ENCODE measurements around the gene LHX3.
A peak's percentile ranks its signal among the peaks of the same experiment; 100 is the strongest.
"Not testable (repeated sequence)": the region's sequence is repeated elsewhere in the genome, so short reads cannot be mapped to it uniquely, and the experiment has no call there.

Gene LHX3

DNA sequence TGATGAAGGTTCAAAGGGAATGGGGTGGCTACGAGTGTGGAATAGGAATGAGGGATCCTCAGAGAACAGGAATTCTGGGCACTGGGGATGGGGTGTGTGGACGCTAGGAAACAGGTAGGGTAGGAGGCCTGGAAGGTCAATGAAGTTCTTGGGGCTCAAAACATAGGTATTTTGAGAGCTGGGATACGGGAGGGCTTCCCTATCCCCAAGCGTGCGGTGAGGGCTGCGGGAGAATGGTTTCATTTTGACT, 40.0 kb upstream of the LHX3 start:
- H3K9me3 Mint-ChIP-seq = no peaks in the 10 kb centered on the region
- no peaks in the 10 kb centered on the region for H3K27me3 Mint-ChIP-seq
- H3K4me1 Mint-ChIP-seq = peaks cover 41% of the 10 kb centered on the region
- peak overlapping the region; percentile 99 for H3K4me3 Mint-ChIP-seq
- peaks cover 3% of the 10 kb centered on the region for H3K36me3 Mint-ChIP-seq
- H3K27ac Mint-ChIP-seq = peak overlapping the region; percentile 98

DNA sequence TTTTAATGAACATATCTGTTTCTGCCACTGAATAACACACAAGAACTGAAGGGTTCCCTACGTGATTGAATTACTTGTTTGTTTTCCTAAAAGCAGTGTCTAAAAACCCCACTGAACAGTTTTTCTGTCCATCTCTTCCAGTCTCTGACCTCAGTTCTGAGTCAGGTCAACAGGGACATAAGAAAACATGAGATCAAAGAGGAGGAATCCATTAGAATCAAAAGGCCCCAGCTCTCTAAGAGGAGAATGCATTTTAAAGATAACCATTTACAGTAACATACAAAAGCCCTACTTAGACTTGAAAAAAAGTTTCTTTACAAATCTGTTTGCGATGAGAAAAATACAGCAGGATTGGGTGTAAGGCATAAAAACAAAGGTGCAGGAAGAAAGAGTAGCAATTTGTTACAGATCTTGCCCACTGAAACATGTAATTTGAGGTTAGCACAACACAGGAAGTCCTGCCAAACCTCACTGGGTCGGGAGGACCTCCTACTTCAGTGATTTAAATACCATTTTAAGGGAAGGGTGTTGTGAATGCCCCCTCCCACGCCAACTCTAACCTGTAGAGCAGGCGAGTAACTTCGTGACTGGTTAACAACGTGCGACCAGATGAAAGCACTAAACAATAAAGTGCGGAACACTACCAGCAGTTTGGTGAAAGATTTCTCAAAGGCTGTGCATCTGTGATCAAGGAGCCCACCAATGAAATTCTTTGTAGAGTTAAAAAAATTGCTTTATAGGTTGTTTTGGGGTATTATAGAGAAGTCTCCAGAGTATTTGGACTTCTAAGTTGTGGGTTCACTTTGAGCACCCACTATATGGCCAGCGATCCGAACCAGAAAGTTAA, 39.4 kb upstream of the LHX3 start:
- Mint-ChIP-seq H3K27me3 (no peaks in the 10 kb centered on the region), H3K9me3 (no peaks in the 10 kb centered on the region), H3K36me3 (peaks cover 3% of the 10 kb centered on the region), H3K4me1 (peaks cover 45% of the 10 kb centered on the region), H3K27ac (peak overlapping the region; percentile 98), H3K4me3 (peak overlapping the region; percentile 99)

DNA sequence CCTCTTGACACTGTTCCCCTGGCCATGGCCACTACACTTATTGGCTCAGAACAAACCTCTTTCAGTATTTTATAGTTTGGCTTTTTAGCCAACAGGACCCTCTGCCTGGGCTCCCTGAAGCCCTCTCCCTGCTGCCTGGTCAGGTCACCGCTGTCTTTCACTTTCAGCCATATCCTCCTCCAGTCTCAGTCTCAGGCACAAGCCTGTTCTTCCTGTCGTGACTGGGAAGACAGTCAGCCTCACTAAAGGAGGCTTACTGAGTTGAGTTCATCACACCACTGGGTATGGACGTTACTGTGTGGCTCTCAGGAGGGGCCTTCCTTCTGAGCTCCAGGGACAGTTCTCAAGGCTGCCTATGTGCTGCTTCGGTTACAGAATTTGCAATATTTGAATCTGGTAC, 38.7 kb upstream of the LHX3 start:
- Mint-ChIP-seq H3K4me1 (peaks cover 49% of the 10 kb centered on the region), H3K4me3 (peak overlapping the region; percentile 99), H3K27me3 (no peaks in the 10 kb centered on the region), H3K27ac (peak overlapping the region; percentile 98), H3K36me3 (peaks cover 3% of the 10 kb centered on the region), H3K9me3 (no peaks in the 10 kb centered on the region)

DNA sequence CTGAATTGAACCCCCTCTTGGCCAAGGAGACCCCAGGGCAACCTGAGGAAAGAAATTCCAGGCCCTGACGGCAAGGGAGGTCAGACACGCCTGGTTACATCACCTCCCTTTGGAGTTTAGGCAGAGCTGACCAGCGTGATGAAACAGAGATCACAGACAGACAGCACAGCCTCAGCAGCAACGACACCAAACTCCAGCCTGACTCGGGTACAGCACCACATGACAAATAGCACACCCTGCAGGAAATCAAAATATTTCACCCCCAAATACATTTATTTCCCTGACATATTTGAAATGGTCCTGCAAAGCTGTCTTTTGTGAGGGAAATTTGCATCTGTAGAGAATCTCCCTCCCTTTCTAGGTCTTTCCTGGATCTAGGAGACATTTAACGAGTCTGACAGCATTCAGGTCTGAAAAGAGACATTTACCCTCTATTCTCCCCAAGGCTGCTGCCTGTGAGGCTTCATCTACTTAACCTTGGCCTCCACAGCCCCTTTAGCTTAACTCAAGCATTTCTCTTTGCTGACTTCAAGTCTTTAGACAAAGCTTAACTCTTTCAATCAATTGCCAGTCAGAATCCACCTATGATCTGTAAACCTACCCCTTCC, 38.1 kb upstream of the LHX3 start:
- Mint-ChIP-seq H3K27ac (peak overlapping the region; percentile 30), H3K4me3 (no peak overlapping the region), H3K27me3 (no peaks in the 10 kb centered on the region), H3K4me1 (peaks cover 49% of the 10 kb centered on the region), H3K9me3 (no peaks in the 10 kb centered on the region), H3K36me3 (peaks cover 3% of the 10 kb centered on the region)

DNA sequence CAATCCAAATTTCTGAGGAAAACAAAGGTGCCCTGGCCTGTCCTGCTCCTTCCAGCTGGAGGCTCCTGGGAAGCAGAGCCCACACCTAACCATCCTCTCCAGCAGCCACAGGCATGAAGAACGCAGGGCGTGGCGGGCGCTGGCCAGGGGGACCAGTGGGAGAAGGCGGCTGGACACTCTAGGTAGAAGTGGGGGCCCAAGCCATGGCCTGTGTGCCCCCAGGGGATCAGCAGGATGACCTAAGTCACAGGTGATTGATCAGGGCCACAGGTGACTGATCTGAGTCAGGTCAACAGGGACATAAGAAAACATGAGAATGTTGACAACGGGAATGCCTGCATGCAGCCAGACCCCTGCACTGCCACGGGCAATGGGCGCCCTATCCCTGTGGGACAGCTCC, 37.3 kb upstream of the LHX3 start:
- H3K4me3 Mint-ChIP-seq = no peak overlapping the region
- H3K36me3 Mint-ChIP-seq = peaks cover 3% of the 10 kb centered on the region
- no peaks in the 10 kb centered on the region for H3K9me3 Mint-ChIP-seq
- no peaks in the 10 kb centered on the region for H3K27me3 Mint-ChIP-seq
- peaks cover 49% of the 10 kb centered on the region for H3K4me1 Mint-ChIP-seq
- no peak overlapping the region for H3K27ac Mint-ChIP-seq

DNA sequence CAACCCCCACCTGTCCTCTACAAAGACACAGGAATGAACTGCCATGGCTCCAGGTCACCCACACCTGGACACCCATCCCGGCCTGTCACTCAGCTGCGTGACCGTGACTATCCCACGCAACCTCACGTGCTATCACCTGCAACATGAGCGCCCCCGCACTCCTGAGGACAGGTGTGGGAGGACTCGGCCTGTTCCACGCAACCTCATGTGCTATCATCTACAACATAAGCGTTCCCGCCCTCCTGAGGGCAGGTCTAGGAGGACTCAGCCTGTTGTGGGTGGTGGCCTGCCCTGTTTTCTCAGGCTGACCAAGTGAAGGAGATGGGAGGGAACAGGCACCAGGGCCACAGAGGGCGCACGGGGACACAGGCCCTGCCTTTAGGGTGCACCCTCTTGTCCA, 36.6 kb upstream of the LHX3 start:
- Mint-ChIP-seq H3K27me3 (no peaks in the 10 kb centered on the region), H3K4me3 (no peak overlapping the region), H3K9me3 (no peaks in the 10 kb centered on the region), H3K27ac (no peak overlapping the region), H3K36me3 (peaks cover 3% of the 10 kb centered on the region), H3K4me1 (peaks cover 49% of the 10 kb centered on the region)

DNA sequence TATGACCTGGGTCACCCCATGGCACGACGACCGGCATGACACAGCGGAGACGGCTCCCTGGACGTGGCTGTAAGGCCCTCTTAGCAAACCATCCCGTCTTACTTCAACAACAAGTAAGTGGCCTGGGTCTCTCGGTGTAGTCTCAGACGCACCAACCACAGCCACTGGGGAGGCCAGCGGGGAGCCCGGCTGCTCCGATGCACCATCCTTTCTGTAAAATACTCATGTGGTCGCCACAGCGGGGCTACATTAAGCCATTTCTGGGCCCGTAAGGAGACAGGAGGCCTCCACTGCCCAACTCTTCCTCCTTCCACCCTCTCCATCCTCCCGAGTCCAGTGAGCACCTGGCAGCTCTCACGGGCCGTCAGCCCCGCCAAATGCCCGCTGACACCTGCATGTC, 36.0 kb upstream of the LHX3 start:
- H3K9me3 Mint-ChIP-seq = no peaks in the 10 kb centered on the region
- H3K4me3 Mint-ChIP-seq = no peak overlapping the region
- no peaks in the 10 kb centered on the region for H3K27me3 Mint-ChIP-seq
- H3K36me3 Mint-ChIP-seq = peaks cover 3% of the 10 kb centered on the region
- H3K27ac Mint-ChIP-seq = no peak overlapping the region
- H3K4me1 Mint-ChIP-seq = peaks cover 49% of the 10 kb centered on the region

DNA sequence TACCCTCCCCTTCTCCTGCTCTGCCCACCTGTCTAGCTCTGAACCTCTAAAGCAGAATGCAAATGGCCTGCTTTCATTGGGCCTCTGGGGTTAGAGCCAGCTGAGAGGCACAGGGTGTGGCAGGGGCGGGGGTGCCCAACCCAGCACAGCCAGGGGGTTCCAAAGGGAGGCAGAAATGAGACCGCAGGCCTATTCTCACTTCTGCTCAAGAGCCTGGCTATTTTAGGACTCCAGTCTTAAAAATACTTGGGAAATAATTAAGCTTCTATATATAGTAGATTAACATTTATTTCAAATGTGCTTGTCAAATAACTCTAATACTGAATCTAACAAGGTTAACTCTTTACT, 35.0 kb upstream of the LHX3 start:
- Mint-ChIP-seq H3K27me3 (no peaks in the 10 kb centered on the region), H3K9me3 (no peaks in the 10 kb centered on the region), H3K4me3 (no peak overlapping the region), H3K36me3 (peaks cover 2% of the 10 kb centered on the region), H3K4me1 (peaks cover 50% of the 10 kb centered on the region), H3K27ac (no peak overlapping the region)

DNA sequence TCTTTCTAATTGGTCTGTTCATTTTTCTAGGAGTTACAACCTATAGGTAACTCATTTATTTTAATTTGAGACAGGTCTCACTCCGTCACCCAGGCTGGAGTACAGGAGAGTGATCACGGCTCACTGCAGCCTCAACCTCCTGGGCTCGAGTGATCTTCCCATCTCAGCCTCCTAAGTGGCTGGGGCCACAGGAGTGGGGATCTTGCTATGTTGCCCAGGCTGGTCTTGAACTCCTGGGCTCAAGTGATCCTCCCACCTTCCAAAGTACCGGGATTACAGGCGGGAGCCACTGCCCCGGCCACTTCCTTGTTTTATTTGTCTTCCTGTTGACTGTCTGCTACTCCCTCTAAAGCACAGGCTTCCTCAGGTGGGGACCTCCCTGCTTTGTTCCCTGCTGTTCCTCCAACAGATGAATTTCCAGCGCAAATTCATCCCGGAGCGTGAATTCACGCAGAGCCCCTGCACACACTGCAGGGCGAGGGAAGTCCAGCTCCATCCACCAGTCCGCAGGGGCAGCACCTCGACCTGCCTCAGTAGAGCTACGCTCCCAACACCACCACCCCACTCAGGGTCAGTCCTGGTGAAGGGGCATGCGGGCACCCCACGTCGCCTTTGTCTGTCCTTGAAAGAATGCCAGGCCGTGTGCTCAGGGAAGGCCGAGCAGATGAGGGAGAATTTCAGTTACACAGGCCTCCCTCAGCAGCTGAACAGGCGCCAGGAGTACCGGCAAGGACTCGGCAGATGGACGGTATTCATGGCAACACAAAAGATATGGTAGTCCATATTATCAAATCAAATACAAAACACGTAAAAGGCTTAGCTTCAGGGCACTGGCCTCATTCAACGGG, 34.4 kb upstream of the LHX3 start:
- H3K27ac Mint-ChIP-seq = no peak overlapping the region
- H3K36me3 Mint-ChIP-seq = no peaks in the 10 kb centered on the region

DNA sequence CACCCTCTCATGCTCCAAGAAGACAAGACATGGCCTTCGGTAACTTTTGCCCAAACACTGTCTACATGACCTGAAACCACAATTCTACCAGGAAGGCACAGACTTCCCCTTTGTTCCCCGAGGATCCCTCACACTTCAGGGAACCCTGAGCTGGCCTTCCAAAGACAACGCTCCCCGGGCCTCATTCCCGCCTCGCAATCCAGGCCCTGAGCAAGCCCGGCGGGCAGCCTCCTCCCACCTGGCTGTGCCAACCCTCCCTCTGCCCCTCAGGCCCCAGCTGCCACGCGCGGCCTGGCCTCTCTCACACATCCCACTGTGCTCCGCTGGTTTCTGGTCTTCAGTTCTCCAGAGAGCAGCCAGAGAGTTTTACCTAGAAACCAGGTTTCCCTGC, 33.4 kb upstream of the LHX3 start:
- no peak overlapping the region for H3K27ac Mint-ChIP-seq
- H3K9me3 Mint-ChIP-seq = no peaks in the 10 kb centered on the region
- H3K27me3 Mint-ChIP-seq = no peaks in the 10 kb centered on the region
- peaks cover 46% of the 10 kb centered on the region for H3K4me1 Mint-ChIP-seq
- H3K36me3 Mint-ChIP-seq = no peaks in the 10 kb centered on the region
- H3K4me3 Mint-ChIP-seq = no peak overlapping the region

More for the DNA sequence above, 34.4 kb upstream of the LHX3 start:
- no peak overlapping the region for H3K4me3 Mint-ChIP-seq
- H3K4me1 Mint-ChIP-seq = peaks cover 47% of the 10 kb centered on the region
- H3K9me3 Mint-ChIP-seq = no peaks in the 10 kb centered on the region
- no peaks in the 10 kb centered on the region for H3K27me3 Mint-ChIP-seq

DNA sequence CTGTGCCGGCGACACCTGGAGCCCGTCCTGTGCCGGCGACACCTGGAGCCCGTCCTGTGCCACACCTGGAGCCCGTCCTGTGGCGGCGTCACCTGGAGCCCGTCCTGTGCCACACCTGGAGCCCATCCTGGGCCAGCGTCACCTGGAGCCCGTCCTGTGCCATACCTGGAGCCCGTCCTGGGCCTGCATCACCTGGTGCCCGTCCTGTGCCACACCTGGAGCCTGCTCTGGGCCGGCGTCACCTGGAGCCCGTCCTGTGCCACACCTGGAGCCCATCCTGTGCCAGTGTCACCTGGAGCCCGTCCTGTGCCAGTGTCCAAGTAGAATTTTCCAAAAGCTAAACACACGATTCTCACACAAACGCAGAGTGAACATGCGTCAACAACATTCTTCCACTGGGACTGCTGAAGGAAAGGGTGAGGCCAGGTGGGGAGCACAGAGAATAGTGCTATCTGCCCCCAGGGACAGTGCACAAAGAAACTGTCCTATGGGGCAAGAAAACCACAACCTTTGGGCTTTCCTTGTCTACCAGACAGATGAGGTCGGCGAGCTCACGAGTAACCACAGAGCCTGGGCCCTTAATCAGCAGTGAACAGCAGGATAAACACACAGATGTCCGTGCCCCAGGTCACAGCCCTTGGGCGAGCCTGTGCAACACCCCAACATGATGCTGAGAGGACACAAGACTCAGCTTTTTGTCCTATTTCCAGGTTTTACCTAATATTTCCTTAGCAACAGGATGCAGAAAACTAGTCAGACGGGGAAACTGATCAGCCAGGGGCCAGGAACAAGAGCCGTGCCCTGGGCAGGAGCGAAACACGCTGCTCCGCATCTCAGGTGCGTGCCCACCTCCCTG, 32.8 kb upstream of the LHX3 start:
- H3K27me3 Mint-ChIP-seq = no peaks in the 10 kb centered on the region
- no peak overlapping the region for H3K27ac Mint-ChIP-seq
- peaks cover 46% of the 10 kb centered on the region for H3K4me1 Mint-ChIP-seq
- H3K9me3 Mint-ChIP-seq = no peaks in the 10 kb centered on the region
- H3K4me3 Mint-ChIP-seq = no peak overlapping the region
- no peaks in the 10 kb centered on the region for H3K36me3 Mint-ChIP-seq

DNA sequence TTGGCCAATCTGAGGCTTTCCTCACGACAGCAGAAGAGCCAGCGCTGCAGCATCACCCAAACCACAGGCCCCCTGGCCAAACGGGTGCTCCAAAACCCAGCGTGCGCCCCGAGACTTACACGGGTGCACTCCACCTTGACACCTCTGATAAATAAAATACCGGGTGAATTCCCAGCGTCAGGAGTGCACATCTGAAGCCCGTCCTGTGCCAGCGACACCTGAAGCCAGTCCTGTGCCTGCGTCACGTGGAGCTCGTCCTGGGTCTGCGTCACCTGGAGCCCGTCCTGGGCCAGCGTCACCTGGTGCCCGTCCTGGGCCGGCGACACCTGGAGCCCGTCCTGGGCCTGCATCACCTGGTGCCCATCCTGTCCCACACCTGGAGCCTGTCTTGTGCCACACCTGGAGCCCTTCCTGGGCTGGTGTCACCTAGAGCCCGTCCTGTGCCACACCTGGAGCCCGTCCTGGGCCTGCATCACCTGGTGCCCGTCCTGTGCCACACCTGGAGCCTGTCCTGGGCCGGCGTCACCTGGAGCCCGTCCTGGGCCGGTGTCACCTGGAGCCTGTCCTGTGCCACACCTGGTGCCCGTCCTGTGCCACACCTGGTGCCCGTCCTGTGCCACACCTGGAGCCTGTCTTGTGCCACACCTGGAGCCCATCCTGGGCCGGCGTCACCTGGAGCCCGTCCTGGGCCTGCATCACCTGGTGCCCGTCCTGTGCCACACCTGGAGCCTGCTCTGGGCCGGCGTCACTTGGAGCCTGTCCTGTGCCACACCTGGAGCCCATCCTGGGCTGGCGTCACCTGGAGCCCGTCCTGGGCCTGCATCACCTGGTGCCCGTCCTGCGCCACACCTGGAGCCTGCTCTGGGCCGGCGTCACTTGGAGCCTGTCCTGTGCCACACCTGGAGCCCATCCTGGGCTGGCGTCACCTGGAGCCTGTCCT, 31.8 kb upstream of the LHX3 start:
- not testable (repeated sequence) for H3K27me3 Mint-ChIP-seq, H3K27ac Mint-ChIP-seq, H3K9me3 Mint-ChIP-seq, H3K36me3 Mint-ChIP-seq, H3K4me3 Mint-ChIP-seq
- peaks cover 44% of the 10 kb centered on the region for H3K4me1 Mint-ChIP-seq

DNA sequence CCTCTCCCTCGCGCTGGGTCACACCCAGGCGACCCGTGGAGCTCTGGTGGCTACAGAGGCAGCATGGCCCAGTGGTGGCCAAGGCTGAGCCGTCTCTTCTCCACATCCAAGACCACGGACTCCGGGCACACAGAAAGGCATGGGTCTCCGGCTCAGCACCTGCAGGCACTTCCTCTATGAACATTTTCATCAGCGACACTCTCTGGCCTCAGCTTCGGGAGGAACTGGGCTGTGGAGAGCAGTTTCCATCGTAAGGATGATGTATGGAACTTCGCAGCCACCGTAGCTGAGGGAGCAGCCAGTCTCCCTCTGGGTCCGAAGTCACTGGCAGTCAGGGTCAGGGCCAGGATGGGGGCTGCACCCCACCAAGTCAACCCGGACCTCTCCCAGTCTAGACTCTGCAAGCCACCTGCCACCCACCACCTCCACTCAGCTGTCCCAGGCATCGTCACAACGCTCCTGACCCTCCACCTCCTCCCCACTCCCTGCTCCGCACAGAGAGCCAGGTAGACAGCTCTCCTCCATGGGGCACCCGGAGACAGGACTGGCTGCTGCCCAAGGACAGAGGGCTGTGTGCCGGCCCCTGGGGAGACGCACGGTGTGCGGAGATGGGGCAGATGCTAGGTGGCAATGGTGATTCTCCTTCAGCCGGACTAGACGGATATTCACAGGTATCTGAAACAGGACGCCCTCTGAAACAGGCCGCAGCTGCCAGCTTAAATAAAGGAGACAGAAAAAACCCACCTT, 31.0 kb upstream of the LHX3 start:
- Mint-ChIP-seq H3K36me3 (no peaks in the 10 kb centered on the region), H3K27me3 (no peaks in the 10 kb centered on the region), H3K9me3 (no peaks in the 10 kb centered on the region), H3K4me1 (peaks cover 37% of the 10 kb centered on the region), H3K4me3 (no peak overlapping the region), H3K27ac (peak overlapping the region; percentile 23)

DNA sequence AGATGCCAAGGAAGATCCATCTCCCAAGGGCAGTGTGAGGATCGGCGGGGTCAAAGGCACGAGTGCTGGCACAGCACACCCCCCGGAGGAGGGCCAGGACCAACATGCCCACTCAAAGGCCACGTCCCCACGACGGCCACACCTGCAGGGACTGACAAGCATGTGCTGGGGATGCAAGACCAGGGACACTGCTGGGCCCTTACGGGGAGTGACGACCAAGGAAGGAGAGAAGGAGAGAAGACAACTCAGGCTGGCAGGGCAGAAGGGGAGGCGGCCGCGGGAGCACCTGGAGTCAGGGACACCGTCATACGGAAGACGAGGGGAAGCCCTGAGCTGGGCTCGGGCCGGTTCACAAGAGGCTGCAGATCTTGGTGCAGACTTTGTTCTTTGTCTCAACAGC, 30.2 kb upstream of the LHX3 start:
- no peaks in the 10 kb centered on the region for H3K27me3 Mint-ChIP-seq
- peaks cover 37% of the 10 kb centered on the region for H3K4me1 Mint-ChIP-seq
- H3K27ac Mint-ChIP-seq = no peak overlapping the region
- H3K4me3 Mint-ChIP-seq = no peak overlapping the region
- no peaks in the 10 kb centered on the region for H3K9me3 Mint-ChIP-seq
- no peaks in the 10 kb centered on the region for H3K36me3 Mint-ChIP-seq

Data from activated naive CD4-positive, alpha-beta T cell treated with anti-CD3 and anti-CD28 coated beads, Interleukin-2, amount 50 U/mL, for 24 hours (primary cell).